GM23338 (cell line): ENCODE data around the gene CPSF3. TPM values are rescaled to one million over a fixed set of nuclear protein-coding genes. Genes with fewer than 3 reads are reported as not detected.

Source experiments
- ATAC-seq: fragments of 200-7000 bp; cut with Tn5 transposase; 3 replicates; pipeline ENCODE4 v1.9.1; 2020
- DNase-seq: peaks from one replicate; pipeline ENCODE4 v3.0.0-alpha.2; 2015; ENCODE audit warnings: low spot score
- H2AFZ ChIP-seq: fragments of 200-600 bp; sonication (generic); 2 replicates; pipeline ENCODE4 v1.8.0; 2016; ENCODE audit warnings: antibody characterized with exemption, mild to moderate bottlenecking, moderate library complexity
- H3F3A ChIP-seq: fragments of 200-600 bp; sonication (generic); replicated peaks from 2 replicates; pipeline ENCODE4 v1.8.0; 2017; ENCODE audit warnings: antibody characterized with exemption, mixed run types, low read depth
- H3K27ac ChIP-seq: fragments of 200-600 bp; sonication (generic); 2 replicates; pipeline ENCODE4 v1.6.1; 2016; ENCODE audit warnings: low read depth
- H3K27me3 ChIP-seq: fragments of 200-600 bp; sonication (generic); 2 replicates; pipeline ENCODE4 v1.8.0; 2016; ENCODE audit warnings: mild to moderate bottlenecking, mixed run types, moderate library complexity; ENCODE audit not compliant: insufficient read depth
- H3K36me3 ChIP-seq: fragments of 200-600 bp; sonication (generic); 2 replicates; pipeline ENCODE4 v1.8.0; 2016; ENCODE audit warnings: mild to moderate bottlenecking; ENCODE audit not compliant: insufficient read depth
- H3K4me1 ChIP-seq: fragments of 200-600 bp; sonication (generic); 2 replicates; pipeline ENCODE4 v1.8.0; 2016; ENCODE audit warnings: mild to moderate bottlenecking, moderate library complexity; ENCODE audit not compliant: insufficient read depth
- H3K4me2 ChIP-seq: fragments of 200-600 bp; sonication (generic); 2 replicates; pipeline ENCODE4 v1.7.1; 2017; ENCODE audit warnings: mixed run types
- H3K4me3 ChIP-seq: fragments of 200-600 bp; sonication (generic); 2 replicates; pipeline ENCODE4 v1.6.1; 2016; ENCODE audit warnings: mixed run types
- H3K79me2 ChIP-seq: fragments of 200-600 bp; sonication (generic); replicated peaks from 2 replicates; pipeline ENCODE4 v1.8.0; 2017; ENCODE audit warnings: mild to moderate bottlenecking; ENCODE audit not compliant: insufficient read depth
- H3K9me2 ChIP-seq: fragments of 200-600 bp; sonication (generic); 2 replicates; pipeline ENCODE4 v1.8.0; 2017; ENCODE audit not compliant: insufficient read depth
- H4K20me1 ChIP-seq: fragments of 200-600 bp; sonication (generic); replicated peaks from 2 replicates; pipeline ENCODE4 v1.8.0; 2017; ENCODE audit warnings: mild to moderate bottlenecking; ENCODE audit not compliant: insufficient read depth
- H3K27ac Mint-ChIP-seq: 2 replicates; pipeline ENCODE4 v1.8.0; 2020; ENCODE audit warnings: inconsistent platforms, mild to moderate bottlenecking, moderate library complexity, mixed read lengths
- H3K27me3 Mint-ChIP-seq: 3 replicates; pipeline ENCODE4 v1.8.0; 2022; ENCODE audit warnings: low read depth, mild to moderate bottlenecking, moderate library complexity, mixed read lengths, inconsistent platforms; ENCODE audit not compliant: insufficient read depth, poor library complexity
- H3K36me3 Mint-ChIP-seq: 3 replicates; pipeline ENCODE4 v1.8.0; 2021; ENCODE audit warnings: low read depth, mild to moderate bottlenecking, inconsistent platforms, moderate library complexity, mixed read lengths
- H3K4me1 Mint-ChIP-seq: 3 replicates; pipeline ENCODE4 v1.8.0; 2020; ENCODE audit warnings: mild to moderate bottlenecking, inconsistent platforms, mixed read lengths
- H3K4me3 Mint-ChIP-seq: 3 replicates; pipeline ENCODE4 v1.8.0; 2021; ENCODE audit warnings: moderate library complexity, mild to moderate bottlenecking, inconsistent platforms, mixed read lengths
- H3K9me3 Mint-ChIP-seq: 3 replicates; pipeline ENCODE4 v1.8.0; 2020; ENCODE audit warnings: moderate library complexity, mild to moderate bottlenecking, inconsistent platforms, mixed read lengths
- CREB1 ChIP-seq: fragments of 250-450 bp; sonication (Bioruptor Pico); IDR thresholded peaks from 2 replicates; pipeline ENCODE4 v1.5.0; 2020; ENCODE audit warnings: low read depth, mild to moderate bottlenecking, moderate library complexity
- EZH2 ChIP-seq: fragments of 200-600 bp; sonication (generic); IDR thresholded peaks from one replicate; pipeline ENCODE4 v1.8.0; 2017; ENCODE audit warnings: antibody characterized with exemption, mild to moderate bottlenecking, low read depth; ENCODE audit not compliant: unreplicated experiment
- EZH2phosphoT487 ChIP-seq: fragments of 200-600 bp; sonication (generic); IDR thresholded peaks from one replicate; pipeline ENCODE4 v1.8.1; 2018; ENCODE audit warnings: antibody characterized with exemption; ENCODE audit not compliant: unreplicated experiment
- JUNB ChIP-seq: IDR thresholded peaks from one replicate; pipeline ENCODE4 v1.6.1; 2016; ENCODE audit warnings: antibody characterized with exemption; ENCODE audit not compliant: unreplicated experiment
- NANOG ChIP-seq: IDR thresholded peaks from 2 replicates; pipeline ENCODE4 v1.6.1; 2016; ENCODE audit warnings: antibody characterized with exemption, borderline replicate concordance
- POLR2AphosphoS5 ChIP-seq: IDR thresholded peaks from 2 replicates; pipeline ENCODE4 v1.6.1; 2016; ENCODE audit warnings: antibody characterized with exemption, low read depth
- STAT1 ChIP-seq: IDR thresholded peaks from one replicate; pipeline ENCODE4 v1.6.1; 2016; ENCODE audit warnings: antibody characterized with exemption; ENCODE audit not compliant: unreplicated experiment
- ZNF114 ChIP-seq: fragments of 250-450 bp; sonication (Bioruptor Pico); IDR thresholded peaks from 2 replicates; pipeline ENCODE4 v1.5.0; 2020; ENCODE audit warnings: mild to moderate bottlenecking, moderate library complexity
- ZNF331 ChIP-seq: fragments of 250-450 bp; sonication (Bioruptor Pico); IDR thresholded peaks from 2 replicates; pipeline ENCODE4 v1.5.0; 2020; ENCODE audit warnings: low read depth, mild to moderate bottlenecking, moderate library complexity
- polyA plus RNA-seq: library from polyadenylated mRNA; unstranded; fragments of >200 nt; fragmentation: Nextera tagmentation; extraction: Ambion mirVana; gene quantifications from 2 replicates; pipeline ENCODE4 v1.2.1, GENCODE V29; 2016
- total RNA-seq: library from RNA; depleted of rRNA; stranded (reverse); fragments of >200 nt; shearing (Covaris generic); gene quantifications from 2 replicates; pipeline ENCODE4 v1.2.3, GENCODE V29; 2014
- TF ChIP-seq, protein P1 (sequence below): IDR thresholded peaks from 2 replicates; pipeline ENCODE4 v1.6.1; 2016; ENCODE audit warnings: antibody characterized with exemption
- TF ChIP-seq, protein P2 (sequence below), 2 experiments: fragments of 200-600 bp in 1 of 2; sonication (generic) in 1 of 2; conservative IDR thresholded peaks; 2 replicates each; pipeline versions ENCODE4 v1.5.1 to v1.6.1; 2016 to 2017; ENCODE audit warnings: antibody characterized with exemption in 2 of 2, low read depth in 2 of 2, mild to moderate bottlenecking in 2 of 2, moderate library complexity in 1 of 2
- TF ChIP-seq, protein P3 (sequence below): fragments of 250-450 bp; sonication (Bioruptor Pico); IDR thresholded peaks from 2 replicates; pipeline ENCODE4 v1.5.0; 2020; ENCODE audit warnings: mild to moderate bottlenecking, moderate library complexity
- TF ChIP-seq, protein P4 (sequence below): IDR thresholded peaks from one replicate; pipeline ENCODE4 v1.6.1; 2018; ENCODE audit warnings: antibody characterized with exemption; ENCODE audit not compliant: unreplicated experiment

CPSF3 gene
- total and polyA plus RNA-seq, 2 experiments from 2014 or later, result 77.1 to 105 TPM

DNA sequence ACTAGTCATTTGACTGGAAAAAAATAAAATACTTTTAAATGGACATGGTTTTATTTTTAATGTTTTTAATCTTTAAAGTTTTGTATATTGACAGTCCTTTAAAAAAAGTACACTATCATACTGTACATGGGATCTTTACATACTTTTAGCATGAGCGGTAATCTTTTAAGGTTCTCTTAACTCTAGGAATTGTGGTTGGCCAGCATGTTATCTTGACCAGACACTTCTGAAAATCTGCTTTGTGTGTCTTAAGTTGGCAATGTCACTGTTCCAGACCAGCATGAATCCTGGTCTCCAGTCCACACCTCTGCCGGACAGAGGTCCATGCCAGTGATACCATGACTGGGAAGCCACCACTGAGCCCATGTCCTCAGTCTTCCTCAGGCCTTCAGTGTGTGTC is 17.8 kb upstream of the CPSF3 start:
- DNase-seq (no peak), ATAC-seq (no peak)
- peaks cover 6% of the 10 kb centered on the region; the same call in 2 of the 3 replicates for H3K36me3 Mint-ChIP-seq
- H3K4me2 ChIP-seq, result no peak overlapping the region
- no peak overlapping the region for H3K27ac ChIP-seq
- no peak for TF ChIP-seq EZH2
- TF ChIP-seq, protein P1, sequence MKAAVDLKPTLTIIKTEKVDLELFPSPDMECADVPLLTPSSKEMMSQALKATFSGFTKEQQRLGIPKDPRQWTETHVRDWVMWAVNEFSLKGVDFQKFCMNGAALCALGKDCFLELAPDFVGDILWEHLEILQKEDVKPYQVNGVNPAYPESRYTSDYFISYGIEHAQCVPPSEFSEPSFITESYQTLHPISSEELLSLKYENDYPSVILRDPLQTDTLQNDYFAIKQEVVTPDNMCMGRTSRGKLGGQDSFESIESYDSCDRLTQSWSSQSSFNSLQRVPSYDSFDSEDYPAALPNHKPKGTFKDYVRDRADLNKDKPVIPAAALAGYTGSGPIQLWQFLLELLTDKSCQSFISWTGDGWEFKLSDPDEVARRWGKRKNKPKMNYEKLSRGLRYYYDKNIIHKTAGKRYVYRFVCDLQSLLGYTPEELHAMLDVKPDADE, result no peak
- TF ChIP-seq JUNB, result no peak
- TF ChIP-seq POLR2AphosphoS5, result no peak
- no peak for TF ChIP-seq EZH2phosphoT487
- no peak for TF ChIP-seq ZNF331
- no peak for TF ChIP-seq STAT1
- TF ChIP-seq, protein P2, sequence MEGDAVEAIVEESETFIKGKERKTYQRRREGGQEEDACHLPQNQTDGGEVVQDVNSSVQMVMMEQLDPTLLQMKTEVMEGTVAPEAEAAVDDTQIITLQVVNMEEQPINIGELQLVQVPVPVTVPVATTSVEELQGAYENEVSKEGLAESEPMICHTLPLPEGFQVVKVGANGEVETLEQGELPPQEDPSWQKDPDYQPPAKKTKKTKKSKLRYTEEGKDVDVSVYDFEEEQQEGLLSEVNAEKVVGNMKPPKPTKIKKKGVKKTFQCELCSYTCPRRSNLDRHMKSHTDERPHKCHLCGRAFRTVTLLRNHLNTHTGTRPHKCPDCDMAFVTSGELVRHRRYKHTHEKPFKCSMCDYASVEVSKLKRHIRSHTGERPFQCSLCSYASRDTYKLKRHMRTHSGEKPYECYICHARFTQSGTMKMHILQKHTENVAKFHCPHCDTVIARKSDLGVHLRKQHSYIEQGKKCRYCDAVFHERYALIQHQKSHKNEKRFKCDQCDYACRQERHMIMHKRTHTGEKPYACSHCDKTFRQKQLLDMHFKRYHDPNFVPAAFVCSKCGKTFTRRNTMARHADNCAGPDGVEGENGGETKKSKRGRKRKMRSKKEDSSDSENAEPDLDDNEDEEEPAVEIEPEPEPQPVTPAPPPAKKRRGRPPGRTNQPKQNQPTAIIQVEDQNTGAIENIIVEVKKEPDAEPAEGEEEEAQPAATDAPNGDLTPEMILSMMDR (conservative IDR thresholded peaks at IDR 0.05; ENCODE audit: low read depth in 2 of 2), result no peak
- TF ChIP-seq, protein P3, sequence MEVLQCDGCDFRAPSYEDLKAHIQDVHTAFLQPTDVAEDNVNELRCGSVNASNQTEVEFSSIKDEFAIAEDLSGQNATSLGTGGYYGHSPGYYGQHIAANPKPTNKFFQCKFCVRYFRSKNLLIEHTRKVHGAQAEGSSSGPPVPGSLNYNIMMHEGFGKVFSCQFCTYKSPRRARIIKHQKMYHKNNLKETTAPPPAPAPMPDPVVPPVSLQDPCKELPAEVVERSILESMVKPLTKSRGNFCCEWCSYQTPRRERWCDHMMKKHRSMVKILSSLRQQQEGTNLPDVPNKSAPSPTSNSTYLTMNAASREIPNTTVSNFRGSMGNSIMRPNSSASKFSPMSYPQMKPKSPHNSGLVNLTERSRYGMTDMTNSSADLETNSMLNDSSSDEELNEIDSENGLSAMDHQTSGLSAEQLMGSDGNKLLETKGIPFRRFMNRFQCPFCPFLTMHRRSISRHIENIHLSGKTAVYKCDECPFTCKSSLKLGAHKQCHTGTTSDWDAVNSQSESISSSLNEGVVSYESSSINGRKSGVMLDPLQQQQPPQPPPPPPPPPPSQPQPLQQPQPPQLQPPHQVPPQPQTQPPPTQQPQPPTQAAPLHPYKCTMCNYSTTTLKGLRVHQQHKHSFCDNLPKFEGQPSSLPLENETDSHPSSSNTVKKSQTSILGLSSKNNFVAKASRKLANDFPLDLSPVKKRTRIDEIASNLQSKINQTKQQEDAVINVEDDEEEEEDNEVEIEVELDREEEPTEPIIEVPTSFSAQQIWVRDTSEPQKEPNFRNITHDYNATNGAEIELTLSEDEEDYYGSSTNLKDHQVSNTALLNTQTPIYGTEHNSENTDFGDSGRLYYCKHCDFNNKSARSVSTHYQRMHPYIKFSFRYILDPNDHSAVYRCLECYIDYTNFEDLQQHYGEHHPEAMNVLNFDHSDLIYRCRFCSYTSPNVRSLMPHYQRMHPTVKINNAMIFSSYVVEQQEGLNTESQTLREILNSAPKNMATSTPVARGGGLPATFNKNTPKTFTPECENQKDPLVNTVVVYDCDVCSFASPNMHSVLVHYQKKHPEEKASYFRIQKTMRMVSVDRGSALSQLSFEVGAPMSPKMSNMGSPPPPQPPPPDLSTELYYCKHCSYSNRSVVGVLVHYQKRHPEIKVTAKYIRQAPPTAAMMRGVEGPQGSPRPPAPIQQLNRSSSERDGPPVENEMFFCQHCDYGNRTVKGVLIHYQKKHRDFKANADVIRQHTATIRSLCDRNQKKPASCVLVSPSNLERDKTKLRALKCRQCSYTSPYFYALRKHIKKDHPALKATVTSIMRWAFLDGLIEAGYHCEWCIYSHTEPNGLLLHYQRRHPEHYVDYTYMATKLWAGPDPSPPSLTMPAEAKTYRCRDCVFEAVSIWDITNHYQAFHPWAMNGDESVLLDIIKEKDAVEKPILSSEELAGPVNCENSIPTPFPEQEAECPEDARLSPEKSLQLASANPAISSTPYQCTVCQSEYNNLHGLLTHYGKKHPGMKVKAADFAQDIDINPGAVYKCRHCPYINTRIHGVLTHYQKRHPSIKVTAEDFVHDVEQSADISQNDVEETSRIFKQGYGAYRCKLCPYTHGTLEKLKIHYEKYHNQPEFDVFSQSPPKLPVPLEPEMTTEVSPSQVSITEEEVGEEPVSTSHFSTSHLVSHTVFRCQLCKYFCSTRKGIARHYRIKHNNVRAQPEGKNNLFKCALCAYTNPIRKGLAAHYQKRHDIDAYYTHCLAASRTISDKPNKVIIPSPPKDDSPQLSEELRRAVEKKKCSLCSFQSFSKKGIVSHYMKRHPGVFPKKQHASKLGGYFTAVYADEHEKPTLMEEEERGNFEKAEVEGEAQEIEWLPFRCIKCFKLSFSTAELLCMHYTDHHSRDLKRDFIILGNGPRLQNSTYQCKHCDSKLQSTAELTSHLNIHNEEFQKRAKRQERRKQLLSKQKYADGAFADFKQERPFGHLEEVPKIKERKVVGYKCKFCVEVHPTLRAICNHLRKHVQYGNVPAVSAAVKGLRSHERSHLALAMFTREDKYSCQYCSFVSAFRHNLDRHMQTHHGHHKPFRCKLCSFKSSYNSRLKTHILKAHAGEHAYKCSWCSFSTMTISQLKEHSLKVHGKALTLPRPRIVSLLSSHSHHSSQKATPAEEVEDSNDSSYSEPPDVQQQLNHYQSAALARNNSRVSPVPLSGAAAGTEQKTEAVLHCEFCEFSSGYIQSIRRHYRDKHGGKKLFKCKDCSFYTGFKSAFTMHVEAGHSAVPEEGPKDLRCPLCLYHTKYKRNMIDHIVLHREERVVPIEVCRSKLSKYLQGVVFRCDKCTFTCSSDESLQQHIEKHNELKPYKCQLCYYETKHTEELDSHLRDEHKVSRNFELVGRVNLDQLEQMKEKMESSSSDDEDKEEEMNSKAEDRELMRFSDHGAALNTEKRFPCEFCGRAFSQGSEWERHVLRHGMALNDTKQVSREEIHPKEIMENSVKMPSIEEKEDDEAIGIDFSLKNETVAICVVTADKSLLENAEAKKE (CRISPR knock-in tag), result no peak
- TF ChIP-seq, protein P4, sequence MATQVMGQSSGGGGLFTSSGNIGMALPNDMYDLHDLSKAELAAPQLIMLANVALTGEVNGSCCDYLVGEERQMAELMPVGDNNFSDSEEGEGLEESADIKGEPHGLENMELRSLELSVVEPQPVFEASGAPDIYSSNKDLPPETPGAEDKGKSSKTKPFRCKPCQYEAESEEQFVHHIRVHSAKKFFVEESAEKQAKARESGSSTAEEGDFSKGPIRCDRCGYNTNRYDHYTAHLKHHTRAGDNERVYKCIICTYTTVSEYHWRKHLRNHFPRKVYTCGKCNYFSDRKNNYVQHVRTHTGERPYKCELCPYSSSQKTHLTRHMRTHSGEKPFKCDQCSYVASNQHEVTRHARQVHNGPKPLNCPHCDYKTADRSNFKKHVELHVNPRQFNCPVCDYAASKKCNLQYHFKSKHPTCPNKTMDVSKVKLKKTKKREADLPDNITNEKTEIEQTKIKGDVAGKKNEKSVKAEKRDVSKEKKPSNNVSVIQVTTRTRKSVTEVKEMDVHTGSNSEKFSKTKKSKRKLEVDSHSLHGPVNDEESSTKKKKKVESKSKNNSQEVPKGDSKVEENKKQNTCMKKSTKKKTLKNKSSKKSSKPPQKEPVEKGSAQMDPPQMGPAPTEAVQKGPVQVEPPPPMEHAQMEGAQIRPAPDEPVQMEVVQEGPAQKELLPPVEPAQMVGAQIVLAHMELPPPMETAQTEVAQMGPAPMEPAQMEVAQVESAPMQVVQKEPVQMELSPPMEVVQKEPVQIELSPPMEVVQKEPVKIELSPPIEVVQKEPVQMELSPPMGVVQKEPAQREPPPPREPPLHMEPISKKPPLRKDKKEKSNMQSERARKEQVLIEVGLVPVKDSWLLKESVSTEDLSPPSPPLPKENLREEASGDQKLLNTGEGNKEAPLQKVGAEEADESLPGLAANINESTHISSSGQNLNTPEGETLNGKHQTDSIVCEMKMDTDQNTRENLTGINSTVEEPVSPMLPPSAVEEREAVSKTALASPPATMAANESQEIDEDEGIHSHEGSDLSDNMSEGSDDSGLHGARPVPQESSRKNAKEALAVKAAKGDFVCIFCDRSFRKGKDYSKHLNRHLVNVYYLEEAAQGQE, result no peak
- no peak for TF ChIP-seq NANOG
- TF ChIP-seq CREB1 (CRISPR knock-in tag), result no peak
- TF ChIP-seq ZNF114 (CRISPR knock-in tag), result no peak
- no peak overlapping the region for H3K4me3 ChIP-seq
- H3K9me3 Mint-ChIP-seq, result no peaks in the 10 kb centered on the region
- H4K20me1 ChIP-seq, result peaks cover 3% of the 10 kb centered on the region; the same call in 1 of the 2 replicates
- no peaks in the 10 kb centered on the region; the same call in 1 of the 2 replicates for H3K36me3 ChIP-seq
- H3K4me1 ChIP-seq, result no peaks in the 10 kb centered on the region
- H3K27ac Mint-ChIP-seq, result no peak overlapping the region
- no peaks in the 10 kb centered on the region for H3K27me3 ChIP-seq
- no peak overlapping the region for H2AFZ ChIP-seq
- H3K4me3 Mint-ChIP-seq, result no peak overlapping the region
- peaks cover 10% of the 10 kb centered on the region for H3K27me3 Mint-ChIP-seq
- peaks cover 3% of the 10 kb centered on the region for H3K4me1 Mint-ChIP-seq
- H3K9me2 ChIP-seq, result no peaks in the 10 kb centered on the region
- 0 out of 2 replicates have a peak, but pooled peaks cover 3% of the 10 kb centered on the region for H3F3A ChIP-seq
- no peaks in the 10 kb centered on the region for H3K79me2 ChIP-seq
